ENCODE results near the gene POLD2.

DNA sequence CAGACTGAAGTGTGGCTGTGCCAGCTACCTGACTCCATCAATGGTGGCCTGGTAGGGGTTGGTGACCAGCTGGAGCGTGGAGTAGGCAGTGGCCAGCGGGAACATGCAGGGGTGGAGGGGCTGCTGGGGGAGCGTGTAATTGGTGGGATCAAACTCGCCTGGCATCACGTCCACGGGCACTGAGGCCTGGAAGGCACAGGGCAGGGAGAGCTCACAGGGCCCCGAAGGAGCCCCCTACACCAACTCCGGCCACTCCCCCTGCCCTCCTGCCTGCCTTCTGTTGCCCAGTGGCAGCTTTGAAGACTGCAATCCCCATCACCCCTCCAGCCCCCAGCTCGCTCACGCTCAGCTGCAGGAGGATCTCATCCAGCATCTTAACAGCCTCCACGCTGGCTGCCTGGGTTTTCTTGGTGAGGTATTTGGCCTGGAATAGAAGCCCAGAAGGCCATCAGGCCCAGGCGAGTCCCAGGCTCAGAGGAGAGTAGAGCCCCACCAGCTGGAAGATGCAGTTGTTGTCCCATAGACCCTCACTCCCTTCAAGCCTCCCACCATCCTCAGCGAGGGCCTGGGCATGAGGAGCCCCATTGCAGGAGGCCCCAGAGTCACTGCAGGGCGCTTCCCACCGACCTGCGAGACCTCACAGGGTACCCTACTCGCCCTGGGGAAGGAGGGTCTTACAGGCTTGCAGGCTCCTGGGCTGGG is 7.1 kb downstream of the POLD2 start:
- TF ChIP-seq, protein P1, sequence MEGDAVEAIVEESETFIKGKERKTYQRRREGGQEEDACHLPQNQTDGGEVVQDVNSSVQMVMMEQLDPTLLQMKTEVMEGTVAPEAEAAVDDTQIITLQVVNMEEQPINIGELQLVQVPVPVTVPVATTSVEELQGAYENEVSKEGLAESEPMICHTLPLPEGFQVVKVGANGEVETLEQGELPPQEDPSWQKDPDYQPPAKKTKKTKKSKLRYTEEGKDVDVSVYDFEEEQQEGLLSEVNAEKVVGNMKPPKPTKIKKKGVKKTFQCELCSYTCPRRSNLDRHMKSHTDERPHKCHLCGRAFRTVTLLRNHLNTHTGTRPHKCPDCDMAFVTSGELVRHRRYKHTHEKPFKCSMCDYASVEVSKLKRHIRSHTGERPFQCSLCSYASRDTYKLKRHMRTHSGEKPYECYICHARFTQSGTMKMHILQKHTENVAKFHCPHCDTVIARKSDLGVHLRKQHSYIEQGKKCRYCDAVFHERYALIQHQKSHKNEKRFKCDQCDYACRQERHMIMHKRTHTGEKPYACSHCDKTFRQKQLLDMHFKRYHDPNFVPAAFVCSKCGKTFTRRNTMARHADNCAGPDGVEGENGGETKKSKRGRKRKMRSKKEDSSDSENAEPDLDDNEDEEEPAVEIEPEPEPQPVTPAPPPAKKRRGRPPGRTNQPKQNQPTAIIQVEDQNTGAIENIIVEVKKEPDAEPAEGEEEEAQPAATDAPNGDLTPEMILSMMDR (conservative IDR thresholded peaks at IDR 0.05 in 1 of 2, IDR thresholded peaks at IDR 0.05 in 1 of 2; ENCODE audit: extremely low read depth in 1 of 2, insufficient read depth in 1 of 2, low read depth in 1 of 2, low read length in 2 of 2) = no peak
- TF ChIP-seq EZH2 (IDR thresholded peaks at IDR 0.05; ENCODE audit: borderline replicate concordance, low read length) = no peak

Data from mammary epithelial cell (primary cell).